Amygdala (tissue), 56 donors: ENCODE measurements around the gene CYP46A1.

Experiments
- DNase-seq, 56 donors: peaks; one replicate each; lab custom pipeline; 2025; lab: John Stamatoyannopoulos, UW

The CYP46A1 gene

DNA sequence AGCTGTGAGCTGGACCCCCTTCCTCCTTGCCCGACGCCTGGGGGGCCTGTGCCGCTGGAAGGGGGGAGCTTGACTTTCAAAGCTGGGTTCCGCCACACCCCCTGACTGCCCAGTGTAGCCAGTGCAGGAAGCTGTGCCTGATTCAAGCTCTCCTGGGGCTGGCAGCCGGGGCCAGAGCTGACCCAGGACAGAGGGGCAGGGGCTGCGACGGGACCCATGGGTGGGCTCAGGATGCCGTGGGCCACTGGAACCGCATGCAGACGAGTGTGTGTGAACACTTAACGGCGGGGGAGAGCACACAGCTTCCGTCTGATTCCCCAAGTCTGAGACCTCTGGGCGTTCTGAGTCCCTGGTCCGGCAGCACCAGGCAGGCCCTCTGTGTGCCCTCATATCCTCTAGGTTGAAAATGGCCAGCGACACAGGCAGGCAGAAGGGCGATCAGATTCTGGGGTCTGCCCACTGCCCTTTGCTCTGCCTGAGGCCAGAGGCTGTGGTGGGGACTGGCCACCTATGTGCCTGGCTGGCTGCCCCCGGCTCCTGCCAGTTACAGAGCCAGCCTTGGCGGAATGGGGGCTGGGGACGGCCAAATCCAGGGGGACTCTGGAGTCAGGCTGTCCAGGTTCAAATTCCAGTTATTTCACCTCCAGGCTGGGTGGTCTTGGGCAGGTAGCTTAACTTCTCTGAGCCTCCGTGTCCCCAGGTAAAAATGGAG lies 54.0 kb downstream of the CYP46A1 start:
- DNase-seq: no peak

DNA sequence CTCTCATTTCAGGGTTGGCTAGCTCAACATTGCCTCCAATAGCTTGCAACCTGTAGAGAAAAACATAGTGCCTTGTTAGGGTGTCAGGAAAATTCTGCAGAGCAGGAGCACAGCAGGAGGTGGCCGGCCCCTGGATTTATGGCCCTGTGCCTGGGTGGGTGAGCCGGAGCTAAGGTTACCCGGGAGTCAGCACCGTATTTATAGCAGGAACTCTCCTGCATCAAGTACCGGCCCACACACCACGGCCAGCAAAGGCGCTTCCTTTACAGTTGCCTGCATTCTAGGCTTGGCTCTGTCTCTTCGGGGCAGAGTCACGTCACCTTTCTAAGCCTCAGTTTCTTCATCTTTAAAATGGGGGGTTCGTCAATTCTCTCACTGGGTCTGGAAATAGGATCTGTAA lies 56.3 kb downstream of the CYP46A1 start:
- no peak for DNase-seq

DNA sequence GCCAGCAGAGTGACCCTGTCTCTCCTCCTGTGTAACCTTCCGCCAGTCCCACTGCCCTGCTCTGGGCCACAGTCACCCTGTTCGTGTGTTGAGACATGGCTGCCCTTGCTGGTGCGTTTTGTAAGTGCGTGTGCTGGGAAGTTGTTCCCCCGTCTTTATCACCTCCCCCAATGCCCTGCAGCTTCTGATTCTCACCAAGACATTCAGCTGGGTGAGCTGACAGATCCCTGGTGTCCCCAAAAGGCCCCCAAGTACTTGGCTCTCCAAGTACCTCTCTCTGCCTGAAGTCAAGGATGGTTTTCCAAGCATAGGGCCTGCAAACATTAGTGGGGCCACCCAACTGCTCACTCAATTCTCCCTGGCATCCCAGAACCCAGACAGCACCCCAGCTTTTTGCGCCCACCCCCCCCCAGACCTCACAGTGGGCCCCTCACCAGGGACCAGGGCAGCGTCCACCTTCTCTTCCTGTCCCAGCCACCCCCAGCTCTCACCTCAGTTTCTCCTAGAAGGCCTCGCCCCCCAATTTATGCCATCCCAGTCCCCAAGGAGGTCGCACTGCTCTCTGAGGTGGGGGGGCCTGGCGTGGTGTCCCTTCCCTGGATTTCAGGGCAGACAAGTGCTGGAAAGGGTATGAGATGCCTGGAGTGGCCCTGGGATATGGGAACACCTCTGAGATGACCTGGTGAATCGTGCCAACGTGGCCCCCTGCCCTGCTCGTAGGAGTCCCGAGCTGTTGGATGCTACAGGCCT lies 57.3 kb downstream of the CYP46A1 start:
- DNase-seq: no peak

DNA sequence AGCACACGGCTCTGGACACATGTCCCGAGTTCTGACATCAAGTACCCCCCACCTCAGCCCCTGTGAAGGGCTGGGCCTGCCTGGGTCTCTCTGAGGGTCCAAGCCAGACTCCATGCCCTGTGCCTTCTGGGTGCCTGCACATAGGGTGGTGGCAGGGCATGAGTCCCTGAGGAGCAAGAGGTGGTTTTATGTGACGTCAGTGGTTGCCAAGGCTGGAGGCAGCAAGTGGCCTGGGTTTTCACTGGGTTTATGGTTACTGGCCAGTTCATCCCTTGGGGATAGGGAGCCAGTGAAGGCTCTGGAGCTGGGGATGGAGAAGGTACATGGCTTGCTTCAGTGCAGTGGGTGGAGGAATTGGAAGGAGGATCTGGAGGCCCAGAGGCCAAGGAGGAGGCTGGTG lies 58.0 kb downstream of the CYP46A1 start:
- no peak for DNase-seq

GRCh38 chr14:99742509-99743487 lies 58.7 kb downstream of the CYP46A1 start:
- no peak for DNase-seq

- no peak for DNase-seq
These were observed 60.2 kb downstream of the CYP46A1 start for GRCh38 chr14:99744199-99744872.

DNA sequence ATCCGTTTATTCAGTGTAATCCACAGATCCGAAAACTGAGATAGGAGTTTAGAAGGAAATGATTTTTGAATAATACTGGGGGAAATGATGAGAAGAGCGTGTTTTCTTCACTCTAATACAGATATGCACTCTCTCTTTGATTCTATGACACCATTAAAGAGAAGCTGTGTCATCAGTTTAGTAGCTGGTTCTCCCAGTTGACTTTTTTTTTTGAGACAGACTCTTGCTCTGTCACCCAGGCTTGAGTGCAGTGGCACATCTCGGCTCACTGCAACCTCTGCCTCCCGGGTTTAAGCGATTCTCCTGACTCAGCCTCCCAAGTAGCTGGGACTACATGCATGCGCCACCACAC lies 60.8 kb downstream of the CYP46A1 start:
- no peak for DNase-seq

GRCh38 chr14:99745307-99745951 lies 61.3 kb downstream of the CYP46A1 start:
- DNase-seq: no peak

GRCh38 chr14:99747167-99747566 lies 63.1 kb downstream of the CYP46A1 start:
- no peak for DNase-seq

GRCh38 chr14:99747582-99748330 lies 63.7 kb downstream of the CYP46A1 start:
- DNase-seq: no peak

- no peak for DNase-seq
These were observed 64.4 kb downstream of the CYP46A1 start for GRCh38 chr14:99748529-99748928.

DNA sequence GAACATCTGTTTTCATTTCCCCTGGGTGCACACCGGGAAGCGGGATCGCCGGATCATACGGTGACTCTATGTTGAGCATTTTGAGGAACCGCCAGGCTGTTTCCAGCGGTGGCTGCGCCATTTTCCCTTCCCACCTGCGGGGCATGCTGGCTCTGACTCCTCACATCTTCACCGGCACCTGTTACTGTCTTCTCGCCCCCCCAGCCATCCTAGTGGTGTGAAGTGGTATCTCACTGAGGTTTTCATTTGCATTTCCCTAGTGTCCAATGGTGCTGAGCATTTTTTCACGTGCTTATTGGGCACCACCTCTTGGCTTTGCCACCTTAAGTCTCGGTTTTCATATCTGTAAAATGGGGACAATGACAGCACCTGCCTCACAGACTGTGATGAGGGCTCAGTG lies 65.0 kb downstream of the CYP46A1 start:
- DNase-seq: no peak

GRCh38 chr14:99749763-99750715 lies 65.9 kb downstream of the CYP46A1 start:
- no peak for DNase-seq

- no peak for DNase-seq
These were observed 66.8 kb downstream of the CYP46A1 start for GRCh38 chr14:99750746-99751450.

DNA sequence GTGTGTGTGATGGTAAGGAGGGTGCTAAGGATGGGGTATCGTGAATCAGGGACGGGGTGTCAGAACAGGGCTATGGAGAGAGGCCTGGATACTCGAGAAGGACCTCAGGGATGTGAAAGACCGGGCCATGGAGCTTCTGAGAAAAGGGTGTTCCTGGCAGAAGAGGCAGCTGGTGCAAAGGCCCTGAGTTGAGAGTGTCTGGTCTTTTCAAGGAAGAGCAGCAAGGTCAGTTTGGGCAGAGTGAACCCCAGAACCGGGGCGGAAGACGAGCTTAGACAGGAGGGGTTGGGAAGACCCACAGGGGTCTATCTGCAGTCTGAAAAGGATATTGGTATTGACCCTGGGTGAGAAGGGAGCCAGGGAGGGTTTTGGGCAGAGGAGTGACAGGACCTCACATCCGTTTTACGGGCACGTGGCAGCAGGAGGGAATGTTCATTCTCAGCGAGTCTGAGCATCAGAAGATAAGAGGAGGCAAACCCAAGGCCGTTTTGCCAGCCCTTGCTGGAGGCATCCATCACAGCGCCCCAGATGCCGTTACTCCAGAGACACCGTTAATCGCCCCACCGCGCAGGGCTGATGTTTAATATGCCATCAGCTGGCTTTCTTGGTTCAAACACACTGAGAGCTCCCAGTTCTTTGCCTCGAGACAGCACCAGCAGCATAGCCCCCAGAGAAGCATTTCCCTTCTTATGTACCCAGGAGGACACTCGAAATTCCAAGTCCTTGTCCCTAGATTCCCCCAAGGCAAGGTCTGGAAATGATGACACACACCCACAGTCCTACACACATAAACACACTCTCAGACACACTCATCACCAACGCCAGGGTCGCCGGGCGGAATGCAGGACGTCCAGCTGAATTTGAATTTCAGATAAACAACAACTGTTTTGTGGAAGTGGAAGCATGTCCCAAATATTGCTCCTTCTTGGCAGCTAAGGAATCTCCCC lies 67.7 kb downstream of the CYP46A1 start:
- DNase-seq: no peak

DNA sequence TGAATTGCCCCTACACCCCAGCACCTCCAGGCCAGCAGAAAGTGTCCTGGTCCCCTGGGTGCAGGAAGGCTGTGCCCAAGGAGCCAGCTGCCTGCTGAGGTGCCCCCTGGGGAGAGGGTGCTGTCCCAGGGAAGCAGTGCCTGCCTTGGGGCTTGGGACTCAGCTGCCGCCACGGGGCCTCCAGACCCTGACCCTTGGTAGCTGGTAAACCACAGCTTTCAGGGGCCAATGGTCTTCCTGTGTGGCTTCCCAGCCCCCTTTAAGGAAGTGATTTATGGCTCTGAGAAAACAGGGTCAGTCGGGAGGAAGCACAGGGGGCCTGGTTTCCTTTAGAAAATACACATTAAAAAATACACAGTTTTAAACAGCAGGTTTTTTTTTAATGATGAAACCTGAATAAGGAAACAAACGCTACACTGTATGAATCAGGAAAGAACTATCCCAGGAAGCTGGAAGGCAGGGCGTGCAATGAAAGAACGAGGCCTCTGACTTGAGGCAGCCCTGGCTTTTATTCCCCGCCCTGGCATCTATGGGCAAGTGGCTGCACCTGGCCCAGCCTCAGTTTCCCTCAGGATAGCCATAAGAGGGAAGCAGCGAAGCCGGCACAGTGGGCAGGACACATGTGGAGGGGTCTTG lies 68.5 kb downstream of the CYP46A1 start:
- DNase-seq: no peak
